ENCODE data around the gene ARHGDIA. TPM values are rescaled to one million over a fixed set of nuclear protein-coding genes. Genes with fewer than 3 reads are reported as not detected.
A peak's percentile ranks its signal among the peaks of the same experiment; 100 is the strongest.

Gene ARHGDIA
- total RNA-seq, 1 donor from 2014 or later: 443 TPM

DNA sequence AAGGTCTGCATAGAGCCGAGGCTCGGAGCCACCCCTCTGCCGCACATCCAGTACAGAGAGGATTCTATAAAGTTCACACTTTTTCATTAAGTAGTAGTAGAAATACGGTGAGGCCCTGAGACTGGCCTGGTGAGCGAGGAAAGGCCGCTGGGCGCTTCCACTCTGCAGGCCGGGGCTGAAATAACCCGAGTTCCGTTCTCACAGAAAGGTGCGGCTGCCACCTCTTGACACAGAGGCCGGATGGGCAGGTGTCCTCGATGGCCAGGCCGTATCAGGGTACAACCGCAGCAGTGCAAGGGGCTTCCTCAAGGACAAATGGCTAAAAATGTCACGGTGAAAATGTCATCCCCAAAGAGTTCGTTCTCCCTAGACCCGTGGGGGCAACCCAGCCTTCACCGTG is 40.8 kb upstream of the ARHGDIA start:
- TF ChIP-seq, protein P1, sequence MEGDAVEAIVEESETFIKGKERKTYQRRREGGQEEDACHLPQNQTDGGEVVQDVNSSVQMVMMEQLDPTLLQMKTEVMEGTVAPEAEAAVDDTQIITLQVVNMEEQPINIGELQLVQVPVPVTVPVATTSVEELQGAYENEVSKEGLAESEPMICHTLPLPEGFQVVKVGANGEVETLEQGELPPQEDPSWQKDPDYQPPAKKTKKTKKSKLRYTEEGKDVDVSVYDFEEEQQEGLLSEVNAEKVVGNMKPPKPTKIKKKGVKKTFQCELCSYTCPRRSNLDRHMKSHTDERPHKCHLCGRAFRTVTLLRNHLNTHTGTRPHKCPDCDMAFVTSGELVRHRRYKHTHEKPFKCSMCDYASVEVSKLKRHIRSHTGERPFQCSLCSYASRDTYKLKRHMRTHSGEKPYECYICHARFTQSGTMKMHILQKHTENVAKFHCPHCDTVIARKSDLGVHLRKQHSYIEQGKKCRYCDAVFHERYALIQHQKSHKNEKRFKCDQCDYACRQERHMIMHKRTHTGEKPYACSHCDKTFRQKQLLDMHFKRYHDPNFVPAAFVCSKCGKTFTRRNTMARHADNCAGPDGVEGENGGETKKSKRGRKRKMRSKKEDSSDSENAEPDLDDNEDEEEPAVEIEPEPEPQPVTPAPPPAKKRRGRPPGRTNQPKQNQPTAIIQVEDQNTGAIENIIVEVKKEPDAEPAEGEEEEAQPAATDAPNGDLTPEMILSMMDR (IDR thresholded peaks at IDR 0.05; ENCODE audit: unreplicated experiment): no peak
- Mint-ChIP-seq H3K27me3 (ENCODE audit: unreplicated experiment) (peaks cover 19% of the 10 kb centered on the region), H3K27ac (ENCODE audit: unreplicated experiment) (no peak overlapping the region), H3K4me3 (ENCODE audit: unreplicated experiment) (peak overlapping the region; percentile 69), H3K36me3 (ENCODE audit: low read depth, unreplicated experiment) (peaks cover 18% of the 10 kb centered on the region), H3K9me3 (ENCODE audit: unreplicated experiment) (no peaks in the 10 kb centered on the region), H3K4me1 (ENCODE audit: unreplicated experiment) (no peaks in the 10 kb centered on the region)
- no peak for DNase-seq (ENCODE audit: low spot score)

DNA sequence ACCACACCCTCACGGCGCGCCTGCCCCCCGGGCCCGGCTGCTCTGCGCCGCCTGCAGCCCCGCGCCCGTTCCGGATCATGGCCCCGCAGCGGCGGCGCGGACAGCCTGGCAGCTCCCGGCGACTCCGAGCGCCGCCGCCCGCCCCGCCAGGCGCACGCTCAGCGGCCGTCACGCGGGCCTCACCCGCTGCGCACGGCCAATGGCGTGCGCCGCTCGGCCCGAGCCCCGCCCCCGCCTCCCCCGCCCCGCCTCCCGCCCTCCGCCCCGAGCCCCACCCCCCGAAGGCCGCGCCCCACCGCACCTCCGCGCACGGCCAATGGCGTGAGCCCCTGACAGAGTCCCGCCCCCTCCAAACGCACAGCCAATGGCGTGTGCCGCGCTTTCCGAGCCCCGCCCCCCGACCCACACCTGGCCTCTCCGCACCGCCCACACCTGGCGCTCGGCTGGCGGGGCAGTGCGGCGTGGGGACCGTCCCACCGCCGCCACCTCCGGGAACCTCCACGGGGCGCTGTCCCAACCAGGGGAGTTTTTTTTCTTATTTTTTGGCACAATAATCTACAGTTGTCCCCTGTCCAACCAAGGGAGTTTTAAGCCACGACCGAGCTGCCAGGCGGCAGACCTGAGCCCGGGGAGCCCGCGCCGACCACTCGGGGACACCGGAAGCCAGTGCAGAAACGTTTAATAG is 40.3 kb upstream of the ARHGDIA start, which contains the start of gene PCYT2:
Gene PCYT2, minus strand, starts transcription at position 123 of the 685 bp plus-strand sequence. Its CDS starts 44 bp downstream, at position 79.
- H3K4me3 Mint-ChIP-seq (ENCODE audit: unreplicated experiment): peak within 1 kb of the TSS; percentile 92
- no peaks in the 10 kb centered on the region for H3K9me3 Mint-ChIP-seq (ENCODE audit: unreplicated experiment)
- DNase-seq (ENCODE audit: low spot score): peak; percentile 87
- no peak within 1 kb of the TSS for H3K27ac Mint-ChIP-seq (ENCODE audit: unreplicated experiment)
- no peaks in the 10 kb centered on the region for H3K4me1 Mint-ChIP-seq (ENCODE audit: unreplicated experiment)
- TF ChIP-seq, protein P1 (IDR thresholded peaks at IDR 0.05; ENCODE audit: unreplicated experiment): no peak
- peaks cover 16% of the 10 kb centered on the region for H3K36me3 Mint-ChIP-seq (ENCODE audit: low read depth, unreplicated experiment)
- peaks cover 19% of the 10 kb centered on the region for H3K27me3 Mint-ChIP-seq (ENCODE audit: unreplicated experiment)

GRCh38 chr17:81910840-81911276 is 39.7 kb upstream of the ARHGDIA start:
- Mint-ChIP-seq H3K4me3 (ENCODE audit: unreplicated experiment) (peak overlapping the region; percentile 92), H3K27me3 (ENCODE audit: unreplicated experiment) (peaks cover 17% of the 10 kb centered on the region), H3K36me3 (ENCODE audit: low read depth, unreplicated experiment) (peaks cover 11% of the 10 kb centered on the region), H3K9me3 (ENCODE audit: unreplicated experiment) (no peaks in the 10 kb centered on the region), H3K27ac (ENCODE audit: unreplicated experiment) (no peak overlapping the region), H3K4me1 (ENCODE audit: unreplicated experiment) (no peaks in the 10 kb centered on the region)
- no peak for DNase-seq (ENCODE audit: low spot score)
- TF ChIP-seq, protein P1 (IDR thresholded peaks at IDR 0.05; ENCODE audit: unreplicated experiment): no peak

DNA sequence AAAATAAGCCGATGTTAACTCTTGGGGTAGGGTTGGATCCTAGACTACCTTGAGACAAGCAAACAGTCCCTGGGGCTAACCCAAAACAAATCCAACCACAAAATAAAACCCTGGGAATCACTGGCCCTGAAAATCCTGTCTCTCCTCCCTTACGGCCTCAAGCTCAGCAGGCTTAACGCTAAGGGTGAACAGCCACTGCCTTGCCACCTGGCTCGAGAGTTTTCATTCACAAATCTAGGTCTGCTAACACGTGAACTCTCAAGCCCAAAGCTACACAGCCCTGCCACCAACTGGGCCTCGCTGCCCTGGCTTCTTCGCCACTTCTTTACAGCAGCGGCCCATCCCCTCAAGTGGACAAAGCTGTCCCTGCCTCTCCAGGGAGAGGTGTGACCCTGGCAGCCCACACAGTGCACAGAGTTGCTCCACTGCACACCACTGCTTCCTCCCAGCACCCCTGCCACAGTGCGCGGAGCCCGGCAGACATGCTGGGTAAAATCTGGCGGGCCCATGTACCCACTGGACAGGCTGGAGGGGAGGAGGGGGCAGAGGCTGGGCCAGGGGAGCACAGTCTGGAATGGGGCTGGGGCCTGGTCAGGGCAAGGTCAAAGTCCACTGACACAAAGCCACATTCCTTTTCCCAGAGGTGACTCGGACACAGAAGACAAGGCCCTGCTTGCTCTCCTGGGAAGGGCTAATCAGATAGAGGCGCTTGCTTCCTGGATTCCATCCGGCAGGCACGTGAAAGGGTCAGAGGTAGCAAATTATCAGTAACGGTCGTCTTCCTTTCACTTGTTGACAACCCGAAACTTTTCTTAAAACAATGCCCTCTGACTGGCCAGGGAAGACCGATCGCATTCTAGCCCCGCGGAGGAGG is 39.1 kb upstream of the ARHGDIA start:
- no peak for DNase-seq (ENCODE audit: low spot score)
- Mint-ChIP-seq H3K27ac (ENCODE audit: unreplicated experiment) (no peak overlapping the region), H3K4me1 (ENCODE audit: unreplicated experiment) (no peaks in the 10 kb centered on the region), H3K27me3 (ENCODE audit: unreplicated experiment) (peaks cover 15% of the 10 kb centered on the region), H3K4me3 (ENCODE audit: unreplicated experiment) (peak overlapping the region; percentile 92), H3K9me3 (ENCODE audit: unreplicated experiment) (no peaks in the 10 kb centered on the region), H3K36me3 (ENCODE audit: low read depth, unreplicated experiment) (peaks cover 8% of the 10 kb centered on the region)
- TF ChIP-seq, protein P1 (IDR thresholded peaks at IDR 0.05; ENCODE audit: unreplicated experiment): no peak

All from endothelial cell (in vitro differentiated cells).